Skeletal muscle tissue (tissue), 4 donors: Measurements from ENCODE around the gene ZNF575. TPM values are rescaled to one million over a fixed set of nuclear protein-coding genes. Genes with fewer than 3 reads are reported as not detected.
A peak's percentile ranks its signal among the peaks of the same experiment; 100 is the strongest.

ENCODE experiments used
- H3K27ac ChIP-seq: one replicate; pipeline ENCODE4 v1.7.0; 2013; ENCODE audit warnings: mild to moderate bottlenecking, low read depth, low read length, inconsistent platforms
- H3K27me3 ChIP-seq, 3 donors: one replicate each; pipeline ENCODE4 v1.7.0; 2013; ENCODE audit warnings: low read length in 3 of 3; ENCODE audit not compliant: control insufficient read depth in 3 of 3, insufficient read depth in 3 of 3
- H3K36me3 ChIP-seq, 3 donors: one replicate each; pipeline ENCODE4 v1.7.0; 2013; ENCODE audit warnings: low read length in 3 of 3; ENCODE audit not compliant: control insufficient read depth in 3 of 3, insufficient read depth in 3 of 3
- H3K4me1 ChIP-seq, 3 donors: one replicate each; pipeline ENCODE4 v1.7.0; 2013; ENCODE audit warnings: low read length in 3 of 3, mild to moderate bottlenecking in 3 of 3; ENCODE audit not compliant: control insufficient read depth in 3 of 3, insufficient read depth in 3 of 3
- H3K4me3 ChIP-seq, 3 donors: one replicate each; pipeline ENCODE4 v1.7.0; 2013; ENCODE audit warnings: low read length in 3 of 3
- H3K9ac ChIP-seq, 3 donors: one replicate each; pipeline ENCODE4 v1.7.0; 2013; ENCODE audit warnings: low read length in 3 of 3, mild to moderate bottlenecking in 3 of 3, moderate library complexity in 2 of 3, low read depth in 1 of 3
- H3K9me3 ChIP-seq, 3 donors: one replicate each; pipeline ENCODE4 v1.7.0; 2013; ENCODE audit warnings: low read length in 3 of 3; ENCODE audit not compliant: control insufficient read depth in 3 of 3
- total RNA-seq: library from RNA; depleted of rRNA; stranded (reverse); fragments of >200 nt; gene quantifications from one replicate; pipeline ENCODE4 v1.2.3, GENCODE V29; 2014
- donor health status: Osteomylitis.

Gene ZNF575, protein sequence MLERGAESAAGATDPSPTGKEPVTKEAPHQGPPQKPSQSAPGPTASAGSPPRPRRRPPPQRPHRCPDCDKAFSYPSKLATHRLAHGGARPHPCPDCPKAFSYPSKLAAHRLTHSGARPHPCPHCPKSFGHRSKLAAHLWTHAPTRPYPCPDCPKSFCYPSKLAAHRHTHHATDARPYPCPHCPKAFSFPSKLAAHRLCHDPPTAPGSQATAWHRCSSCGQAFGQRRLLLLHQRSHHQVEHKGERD
- not detected for total RNA-seq

DNA sequence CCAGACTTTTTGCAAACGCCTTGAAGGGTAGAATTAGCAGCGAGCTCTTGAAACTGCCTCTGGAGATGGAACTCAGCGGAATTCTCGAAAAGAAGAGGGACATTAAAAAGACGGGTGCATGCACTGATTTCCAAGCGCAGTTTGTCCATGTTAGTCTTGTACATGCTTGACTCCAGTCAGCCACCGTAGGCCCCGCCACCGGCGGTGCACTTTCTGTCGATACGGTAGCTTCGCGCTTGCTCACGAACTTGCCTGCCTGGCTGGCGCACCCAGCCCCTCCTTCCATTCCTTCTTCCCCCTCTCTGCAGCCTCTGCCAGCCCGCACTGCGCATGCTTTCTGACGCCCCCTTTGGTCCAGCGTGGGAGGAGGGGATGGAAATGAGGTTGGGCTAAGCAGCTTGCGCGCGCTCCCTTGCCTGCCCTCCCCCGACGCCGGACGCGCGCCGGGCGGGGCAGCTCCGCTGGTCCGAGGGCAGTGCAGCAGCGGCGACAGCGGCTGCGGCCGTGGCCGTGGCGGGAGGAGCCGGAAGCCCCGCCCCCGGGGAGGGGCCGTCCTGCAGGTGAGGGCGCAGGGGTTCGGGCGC, at the start of gene ZNF575:
Gene ZNF575 (plus strand): TSS at position 227 of the 584 bp plus-strand sequence. CDS start 1,235 bp downstream, outside the sequence.
- Histone ChIP-seq H3K4me3 (peak within 1 kb of the TSS; percentile 91 to 95 (median 92)), H3K27ac (peak within 1 kb of the TSS; percentile 85), H3K27me3 (no peaks in the 10 kb centered on the region), H3K9ac (peak within 1 kb of the TSS; percentile 60 to 86 (median 86)), H3K4me1 (peaks cover 16 to 33% (median 23%) of the 10 kb centered on the region in 3 donors), H3K36me3 (peaks cover 0 to under 1% (median 0%) of the 10 kb centered on the region in 3 donors), H3K9me3 (no peaks in the 10 kb centered on the region)

DNA sequence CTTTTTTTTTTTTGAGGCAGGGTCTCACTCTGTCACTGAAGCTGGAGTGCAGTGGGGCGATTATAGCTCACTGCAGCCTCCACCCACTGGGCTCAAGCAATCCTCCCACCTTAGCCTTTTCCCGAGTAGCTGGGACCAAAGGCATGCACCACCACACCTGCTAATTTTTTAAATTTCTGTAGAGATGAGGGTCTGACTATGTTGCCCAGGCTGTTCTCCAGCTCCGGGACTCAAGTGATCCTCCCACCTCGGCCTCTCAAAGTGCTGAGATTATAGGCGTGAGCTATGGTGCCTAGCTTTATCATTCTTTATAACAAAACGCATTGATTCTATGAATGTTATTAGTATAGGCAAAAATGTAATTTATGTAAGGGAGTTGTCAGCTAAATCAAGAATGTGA, 49.7 kb upstream of the ZNF575 start:
- no peaks in the 10 kb centered on the region for H3K9me3 ChIP-seq
- peaks cover 0 to 2% (median 0%) of the 10 kb centered on the region in 3 donors for H3K36me3 ChIP-seq
- no peak overlapping the region for H3K4me3 ChIP-seq
- no peaks in the 10 kb centered on the region for H3K4me1 ChIP-seq
- H3K9ac ChIP-seq: no peak overlapping the region
- no peaks in the 10 kb centered on the region for H3K27me3 ChIP-seq
- no peak overlapping the region for H3K27ac ChIP-seq

DNA sequence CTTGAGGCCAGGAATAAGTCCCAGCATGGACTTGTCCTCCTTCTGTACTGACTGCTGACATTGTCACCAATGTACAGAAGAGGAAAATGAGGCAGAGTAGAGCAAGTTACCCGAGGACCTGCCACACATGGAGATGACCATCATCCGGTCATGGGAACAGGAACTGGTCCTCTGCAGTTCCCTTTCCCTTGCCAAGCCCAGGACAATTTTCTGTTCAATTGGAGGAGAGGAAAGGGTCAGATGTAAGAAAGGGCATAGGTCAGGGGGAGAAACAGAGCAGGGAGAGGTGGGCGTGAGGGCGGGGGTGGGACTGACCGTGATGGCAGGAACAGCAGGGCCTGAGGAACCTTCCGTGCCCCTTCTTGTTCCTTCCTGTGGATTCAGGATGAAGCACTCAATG, 47.0 kb upstream of the ZNF575 start:
- no peaks in the 10 kb centered on the region for H3K9me3 ChIP-seq
- H3K9ac ChIP-seq: no peak overlapping the region
- H3K27ac ChIP-seq: no peak overlapping the region
- no peak overlapping the region for H3K4me3 ChIP-seq
- H3K4me1 ChIP-seq: no peaks in the 10 kb centered on the region
- no peaks in the 10 kb centered on the region for H3K27me3 ChIP-seq
- peaks cover 0 to 3% (median 0%) of the 10 kb centered on the region in 3 donors for H3K36me3 ChIP-seq

DNA sequence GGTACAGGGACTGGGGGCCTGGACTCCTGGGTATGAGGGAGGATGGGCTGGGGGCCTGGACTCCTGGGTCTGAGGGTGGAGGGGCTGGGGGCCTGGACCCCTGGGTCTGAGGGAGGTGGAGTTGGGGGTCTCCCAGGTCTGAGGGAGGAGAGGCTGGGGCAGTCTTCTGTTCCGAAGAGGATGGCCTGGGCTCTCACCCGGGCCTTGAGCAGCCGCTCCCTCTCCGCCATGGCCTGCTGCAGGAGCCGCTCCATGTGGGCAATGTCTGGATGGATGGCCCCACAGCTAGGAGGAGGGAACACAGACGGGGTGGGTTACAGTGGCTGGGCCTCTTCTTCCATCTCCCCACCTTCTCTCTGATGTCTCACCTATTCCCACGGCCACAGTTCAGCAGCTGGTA, 46.6 kb upstream of the ZNF575 start:
- H3K4me1 ChIP-seq: no peaks in the 10 kb centered on the region

DNA sequence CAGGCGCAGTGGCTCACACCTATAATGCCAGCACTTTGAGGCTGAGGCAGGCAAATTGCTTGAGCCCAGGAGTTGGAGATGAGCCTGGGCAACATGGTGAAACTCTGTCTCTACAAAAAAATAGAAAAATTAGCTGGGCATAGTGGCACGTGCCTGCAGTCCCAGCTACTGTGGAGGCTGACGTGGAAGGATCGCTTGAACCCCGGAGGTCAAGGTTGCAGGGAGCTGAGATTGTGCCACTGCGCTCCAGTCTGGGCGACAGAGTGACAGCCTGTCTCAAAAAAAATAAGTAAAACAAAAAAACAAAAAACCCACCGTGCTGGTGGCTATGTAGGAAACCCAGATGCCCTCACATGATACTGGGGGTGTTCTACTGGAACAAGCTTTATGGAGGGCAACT, 44.8 kb upstream of the ZNF575 start:
- Histone ChIP-seq H3K36me3 (peaks cover 0 to 3% (median 0%) of the 10 kb centered on the region in 3 donors), H3K9me3 (no peaks in the 10 kb centered on the region)

More for the DNA sequence above, 46.6 kb upstream of the ZNF575 start:
- Histone ChIP-seq H3K27me3 (no peaks in the 10 kb centered on the region), H3K27ac (no peak overlapping the region), H3K36me3 (peaks cover 0 to 3% (median 0%) of the 10 kb centered on the region in 3 donors), H3K9me3 (no peaks in the 10 kb centered on the region), H3K9ac (no peak overlapping the region), H3K4me3 (no peak overlapping the region)

DNA sequence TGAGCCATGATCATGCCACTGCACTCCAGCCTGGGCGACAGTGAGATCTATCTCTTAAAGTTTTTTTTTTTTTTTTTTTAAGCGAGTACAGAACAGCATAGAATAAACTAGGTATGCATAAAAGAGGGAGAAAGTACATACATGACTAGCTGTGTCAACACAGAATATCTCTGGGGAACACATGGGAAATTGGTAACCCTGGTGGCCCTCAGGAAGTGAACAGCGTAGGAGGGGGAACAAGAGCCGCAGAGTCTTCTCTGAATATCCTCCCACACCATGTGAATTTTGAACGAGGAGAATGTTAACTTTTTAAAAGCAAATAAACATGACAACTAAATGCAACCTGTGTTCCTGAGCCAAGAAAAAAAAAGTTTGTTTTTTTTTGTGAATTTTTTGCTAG, 43.7 kb upstream of the ZNF575 start:
- Histone ChIP-seq H3K27me3 (no peaks in the 10 kb centered on the region), H3K27ac (no peak overlapping the region), H3K9me3 (no peaks in the 10 kb centered on the region), H3K4me3 (no peak overlapping the region), H3K4me1 (no peaks in the 10 kb centered on the region), H3K36me3 (peaks cover 0 to 3% (median 0%) of the 10 kb centered on the region in 3 donors), H3K9ac (no peak overlapping the region)

More for the DNA sequence above, 44.8 kb upstream of the ZNF575 start:
- Histone ChIP-seq H3K4me3 (no peak overlapping the region), H3K27me3 (no peaks in the 10 kb centered on the region), H3K27ac (no peak overlapping the region), H3K4me1 (no peaks in the 10 kb centered on the region), H3K9ac (no peak overlapping the region)

DNA sequence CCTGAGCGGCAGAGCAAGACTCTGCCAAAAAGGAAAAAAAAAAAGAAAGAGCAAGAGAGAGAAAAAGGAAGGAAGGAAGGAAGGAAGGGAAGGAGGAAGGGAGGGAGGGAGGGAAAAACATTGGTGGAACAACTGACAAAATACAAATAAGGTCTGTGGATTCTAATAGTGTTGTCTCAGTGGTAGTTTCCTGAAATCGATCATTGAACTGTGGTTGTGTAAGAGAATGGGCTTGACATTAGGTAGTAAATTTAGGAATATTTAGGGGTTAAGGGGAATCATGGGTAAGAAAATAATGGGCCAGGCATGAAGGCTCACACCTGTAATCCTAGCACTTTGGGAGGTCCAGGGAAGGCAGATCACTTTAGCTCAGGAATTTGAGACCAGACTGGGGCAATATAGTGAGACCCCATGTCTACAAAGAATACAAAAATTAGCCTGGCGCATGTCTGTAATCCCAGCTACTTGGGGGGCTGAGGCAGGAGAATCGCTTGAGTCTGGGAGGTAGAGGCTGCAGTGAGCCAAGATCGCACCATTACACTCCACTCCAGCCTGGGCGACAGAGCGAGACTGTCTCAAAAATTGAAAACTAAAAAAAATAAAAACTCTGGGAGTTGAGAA, 42.9 kb upstream of the ZNF575 start:
- Histone ChIP-seq H3K4me1 (no peaks in the 10 kb centered on the region), H3K27me3 (no peaks in the 10 kb centered on the region), H3K27ac (no peak overlapping the region), H3K9me3 (no peaks in the 10 kb centered on the region), H3K9ac (no peak overlapping the region), H3K4me3 (no peak overlapping the region), H3K36me3 (peaks cover under 1 to 3% (median under 1%) of the 10 kb centered on the region in 3 donors)

DNA sequence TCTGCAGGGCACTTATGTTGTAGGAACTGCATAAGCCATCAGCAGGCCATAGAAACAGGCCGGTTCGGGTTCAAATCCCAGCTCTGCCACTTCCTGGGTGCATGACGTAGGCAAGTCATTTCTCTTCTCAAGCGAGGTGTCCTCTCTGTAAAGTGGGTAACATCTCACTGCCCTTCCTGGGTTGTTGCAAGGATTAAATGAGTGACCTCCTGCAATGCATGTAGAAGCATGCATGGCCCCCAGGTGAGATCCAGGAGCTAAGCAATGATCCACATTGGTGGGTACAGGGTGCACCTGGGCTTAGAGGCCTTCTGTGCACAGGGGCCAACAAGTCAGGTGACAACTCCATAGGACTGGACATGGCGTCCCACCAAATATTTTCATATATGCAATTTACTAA, 42.2 kb upstream of the ZNF575 start:
- no peak overlapping the region for H3K27ac ChIP-seq
- H3K9me3 ChIP-seq: no peaks in the 10 kb centered on the region
- H3K36me3 ChIP-seq: peaks cover 4 to 6% (median 6%) of the 10 kb centered on the region in 3 donors
- H3K4me1 ChIP-seq: no peaks in the 10 kb centered on the region
- H3K27me3 ChIP-seq: no peaks in the 10 kb centered on the region
- no peak overlapping the region for H3K9ac ChIP-seq
- H3K4me3 ChIP-seq: no peak overlapping the region

DNA sequence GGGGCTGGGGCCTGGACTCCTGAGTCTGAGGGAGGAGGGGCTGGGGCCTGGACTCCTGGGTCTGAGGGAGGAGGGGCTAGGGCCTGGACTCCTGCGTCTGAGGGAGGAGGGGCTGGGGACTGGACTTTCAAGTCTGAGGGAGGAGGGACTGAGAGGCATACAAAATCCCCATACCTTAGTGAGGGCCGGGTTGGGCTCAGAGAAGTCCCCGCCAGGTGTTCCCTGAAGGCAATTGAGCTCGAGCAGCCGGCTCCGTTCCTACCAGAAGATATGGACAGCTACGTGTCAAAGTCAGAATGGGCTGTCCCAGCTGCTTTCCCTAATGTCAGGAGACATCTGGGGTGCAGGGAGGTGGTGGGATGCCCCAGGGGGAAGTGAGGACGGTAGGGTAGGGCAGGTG, 37.9 kb upstream of the ZNF575 start:
- Histone ChIP-seq H3K27ac (no peak overlapping the region), H3K4me1 (peaks cover 0 to 4% (median 2%) of the 10 kb centered on the region in 3 donors), H3K36me3 (peaks cover 14 to 18% (median 14%) of the 10 kb centered on the region in 3 donors), H3K4me3 (no peak overlapping the region), H3K9ac (no peak overlapping the region), H3K9me3 (no peaks in the 10 kb centered on the region), H3K27me3 (no peaks in the 10 kb centered on the region)

DNA sequence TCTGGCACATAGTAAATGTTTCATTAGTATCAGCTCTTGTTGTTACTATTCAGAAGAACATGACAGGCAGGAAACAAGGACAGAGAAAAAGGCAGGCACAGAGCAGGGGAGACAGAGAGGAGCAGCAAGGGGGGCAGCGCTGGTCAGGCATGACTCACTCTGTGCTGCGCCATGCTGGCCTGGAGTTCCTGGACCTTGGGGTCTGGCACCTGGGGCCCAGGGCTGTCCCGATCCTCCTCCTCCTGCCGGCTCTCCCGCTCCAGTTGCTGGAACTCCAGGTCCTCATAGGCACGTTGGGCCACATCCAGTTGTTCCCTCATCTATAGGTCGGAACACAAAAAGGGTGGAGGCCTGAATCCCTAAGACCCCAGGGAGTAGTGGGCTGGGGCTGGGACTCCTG, 36.0 kb upstream of the ZNF575 start:
- no peak overlapping the region for H3K4me3 ChIP-seq
- H3K9ac ChIP-seq: no peak overlapping the region
- peaks cover 0 to 4% (median 2%) of the 10 kb centered on the region in 3 donors for H3K4me1 ChIP-seq
- no peaks in the 10 kb centered on the region for H3K27me3 ChIP-seq
- peaks cover 14 to 15% (median 14%) of the 10 kb centered on the region in 3 donors for H3K36me3 ChIP-seq
- H3K27ac ChIP-seq: no peak overlapping the region
- no peaks in the 10 kb centered on the region for H3K9me3 ChIP-seq
